IMR-90 (cell line): ENCODE data around the gene MAML1. TPM values are rescaled to one million over a fixed set of nuclear protein-coding genes. Genes with fewer than 3 reads are reported as not detected.

Experiments used
- ATAC-seq: fragments of 200-7000 bp; cut with Tn5 transposase; 2 replicates; pipeline ENCODE4 v1.9.1; 2020; ENCODE audit warnings: low read depth, mild to moderate bottlenecking, moderate library complexity
- BruUV-seq: library from RNA; stranded (reverse); fragments of 400-500 nt; replicated peaks from 2 replicates; lab custom pipeline; 2021; lab: Mats Ljungman, UMichigan
- CTCF ChIA-PET: fragments of 300-600 bp; formaldehyde crosslinking; extraction: SDS; loops from one replicate; lab custom pipeline; 2021; ENCODE audit warnings: antibody characterized with exemption; lab: Yijun Ruan, JAX
- POLR2A ChIA-PET: fragments of 300-600 bp; sonication (Branson Sonifier 250); formaldehyde crosslinking; loops from one replicate; lab custom pipeline; 2022; ENCODE audit warnings: antibody characterized with exemption; ENCODE audit not compliant: unreplicated experiment; lab: Charles Lee
- DNase-seq: peaks from one replicate; pipeline ENCODE4 v3.0.0; 2013
- H2AFZ ChIP-seq: replicated peaks from 2 replicates; pipeline ENCODE3; 2013; ENCODE audit warnings: low read length, mild to moderate bottlenecking; ENCODE audit not compliant: poor library complexity
- H2AK5ac ChIP-seq: 2 replicates; pipeline ENCODE4 v1.6.1; 2013; ENCODE audit warnings: low read depth, low read length, inconsistent platforms
- H2AK9ac ChIP-seq: replicated peaks from 2 replicates; pipeline ENCODE3; 2013; ENCODE audit warnings: mild to moderate bottlenecking, low read depth, low read length, moderate library complexity; ENCODE audit not compliant: poor library complexity
- H2BK120ac ChIP-seq: 2 replicates; pipeline ENCODE4 v1.6.1; 2013; ENCODE audit warnings: low read depth, low read length, inconsistent platforms
- H2BK15ac ChIP-seq: 3 replicates; pipeline ENCODE4 v1.6.1; 2013; ENCODE audit warnings: low read depth, low read length, inconsistent platforms
- H2BK20ac ChIP-seq: 2 replicates; pipeline ENCODE4 v1.6.1; 2013; ENCODE audit warnings: low read depth, mild to moderate bottlenecking, inconsistent platforms, low read length, moderate library complexity
- H2BK5ac ChIP-seq: 2 replicates; pipeline ENCODE4 v1.6.1; 2013; ENCODE audit warnings: mild to moderate bottlenecking, low read depth, low read length, inconsistent platforms; ENCODE audit not compliant: poor library complexity, severe bottlenecking
- H3K14ac ChIP-seq: replicated peaks from 2 replicates; pipeline ENCODE4 v1.6.1; 2013; ENCODE audit warnings: low read depth, low read length, inconsistent platforms
- H3K18ac ChIP-seq: 2 replicates; pipeline ENCODE4 v1.6.1; 2013; ENCODE audit warnings: low read depth, low read length, control low read depth
- H3K23ac ChIP-seq: 2 replicates; pipeline ENCODE4 v1.6.1; 2013; ENCODE audit warnings: low read depth, low read length, inconsistent platforms
- H3K27ac ChIP-seq: 2 replicates; pipeline ENCODE4 v1.5.1; 2013; ENCODE audit warnings: mild to moderate bottlenecking, control low read depth, low read length; ENCODE audit not compliant: insufficient read depth
- H3K27me3 ChIP-seq: 2 replicates; pipeline ENCODE4 v1.6.1; 2013; ENCODE audit warnings: low read length; ENCODE audit not compliant: control insufficient read depth, insufficient read depth
- H3K36me3 ChIP-seq: 2 replicates; pipeline ENCODE4 v1.6.1; 2013; ENCODE audit warnings: low read length, mixed read lengths; ENCODE audit not compliant: control insufficient read depth, insufficient read depth
- H3K4ac ChIP-seq: 2 replicates; pipeline ENCODE4 v1.6.1; 2013; ENCODE audit warnings: low read depth, low read length, inconsistent platforms
- H3K4me1 ChIP-seq: 2 replicates; pipeline ENCODE4 v1.6.1; 2013; ENCODE audit warnings: low read length, mixed read lengths; ENCODE audit not compliant: control insufficient read depth, insufficient read depth
- H3K4me2 ChIP-seq: 2 replicates; pipeline ENCODE4 v1.6.1; 2013; ENCODE audit warnings: low read depth, mild to moderate bottlenecking, control low read depth, low read length, moderate library complexity
- H3K4me3 ChIP-seq: 2 replicates; pipeline ENCODE4 v1.5.1; 2013; ENCODE audit warnings: low read depth, mild to moderate bottlenecking, control low read depth, low read length, moderate library complexity; ENCODE audit not compliant: insufficient read depth
- H3K56ac ChIP-seq: 2 replicates; pipeline ENCODE4 v1.6.1; 2013; ENCODE audit warnings: low read length, inconsistent platforms; ENCODE audit not compliant: insufficient read depth; ENCODE audit errors: extremely low read depth
- H3K79me1 ChIP-seq, 2 experiments: 2 replicates each; pipeline ENCODE4 v1.6.1; 2013; ENCODE audit warnings: low read length in 2 of 2, inconsistent platforms in 1 of 2, low read depth in 1 of 2
- H3K9ac ChIP-seq: 2 replicates; pipeline ENCODE4 v1.6.1; 2013; ENCODE audit warnings: low read depth, low read length, control low read depth
- H3K9me1 ChIP-seq: 2 replicates; pipeline ENCODE4 v1.6.1; 2013; ENCODE audit warnings: low read length, inconsistent platforms; ENCODE audit not compliant: insufficient read depth
- H3K9me3 ChIP-seq: 2 replicates; pipeline ENCODE4 v1.6.1; 2013; ENCODE audit warnings: low read length; ENCODE audit not compliant: control insufficient read depth, insufficient read depth
- H4K20me1 ChIP-seq: 2 replicates; pipeline ENCODE4 v1.6.1; 2013; ENCODE audit warnings: low read length, inconsistent platforms; ENCODE audit not compliant: insufficient read depth
- H4K5ac ChIP-seq: 2 replicates; pipeline ENCODE4 v1.6.1; 2013; ENCODE audit warnings: mild to moderate bottlenecking, low read depth, low read length, control low read depth
- H4K8ac ChIP-seq, 2 experiments: 2 replicates each; pipeline ENCODE4 v1.6.1; 2013; ENCODE audit warnings: low read depth in 2 of 2, low read length in 2 of 2, control low read depth in 1 of 2, inconsistent platforms in 1 of 2
- H4K91ac ChIP-seq: 2 replicates; pipeline ENCODE4 v1.6.1; 2013; ENCODE audit warnings: low read depth, low read length, inconsistent platforms; ENCODE audit not compliant: insufficient read depth
- BHLHE40 ChIP-seq: fragments of 150-350 bp; IDR thresholded peaks from 2 replicates; pipeline ENCODE4 v1.6.1; 2016; ENCODE audit warnings: mild to moderate bottlenecking, low read depth, low read length
- CEBPB ChIP-seq: IDR thresholded peaks from 2 replicates; pipeline ENCODE4 v1.6.1; 2012; ENCODE audit warnings: low read depth, low read length, improper control_type of control experiment
- CHD1 ChIP-seq: IDR thresholded peaks from 2 replicates; pipeline ENCODE4 v1.6.1; 2012; ENCODE audit warnings: low read depth, low read length, improper control_type of control experiment
- CTCF ChIP-seq: conservative IDR thresholded peaks from 2 replicates; pipeline ENCODE4 v1.5.1; 2012; ENCODE audit warnings: mild to moderate bottlenecking, low read depth, low read length, improper control_type of control experiment
- FOS ChIP-seq: fragments of 150-350 bp; IDR thresholded peaks from 2 replicates; pipeline ENCODE4 v1.6.1; 2016; ENCODE audit warnings: low read depth, low read length
- MAFK ChIP-seq: IDR thresholded peaks from 2 replicates; pipeline ENCODE4 v1.6.1; 2012; ENCODE audit warnings: low read depth, low read length, improper control_type of control experiment
- MAZ ChIP-seq: IDR thresholded peaks from 2 replicates; pipeline ENCODE4 v1.6.1; 2012; ENCODE audit warnings: low read depth, mild to moderate bottlenecking, low read length, improper control_type of control experiment, moderate library complexity, borderline replicate concordance
- MXI1 ChIP-seq: IDR thresholded peaks from 2 replicates; pipeline ENCODE4 v1.6.1; 2012; ENCODE audit warnings: low read depth, mild to moderate bottlenecking, low read length, moderate library complexity, borderline replicate concordance
- NFE2L2 ChIP-seq: fragments of 150-350 bp; IDR thresholded peaks from 2 replicates; pipeline ENCODE4 v1.6.1; 2016; ENCODE audit warnings: low read depth, mild to moderate bottlenecking, low read length
- POLR2A ChIP-seq: IDR thresholded peaks from 2 replicates; pipeline ENCODE4 v1.6.1; 2012; ENCODE audit warnings: mild to moderate bottlenecking, low read depth, low read length
- RAD21 ChIP-seq: IDR thresholded peaks from 2 replicates; pipeline ENCODE4 v1.6.1; 2012; ENCODE audit warnings: low read length, improper control_type of control experiment
- RCOR1 ChIP-seq: IDR thresholded peaks from 2 replicates; pipeline ENCODE4 v1.6.1; 2012; ENCODE audit warnings: mild to moderate bottlenecking, low read length, improper control_type of control experiment; ENCODE audit not compliant: insufficient replicate concordance
- RFX5 ChIP-seq: IDR thresholded peaks from 2 replicates; pipeline ENCODE4 v1.8.0; 2012; ENCODE audit warnings: low read depth, mild to moderate bottlenecking, low read length, moderate library complexity
- SMC3 ChIP-seq: fragments of 150-350 bp; IDR thresholded peaks from 2 replicates; pipeline ENCODE4 v1.6.1; 2016; ENCODE audit warnings: low read depth, mild to moderate bottlenecking, antibody characterized with exemption, low read length, moderate library complexity
- USF2 ChIP-seq: fragments of 150-350 bp; IDR thresholded peaks from 2 replicates; pipeline ENCODE4 v1.6.1; 2017; ENCODE audit warnings: mild to moderate bottlenecking, antibody characterized with exemption, low read length, low read depth
- WGBS, 2 experiments: methylation state at CpG; one replicate each; pipeline versions ENCODE4 v1.1.5 to v1.1.7; 2013; ENCODE audit warnings: missing lambda C conversion rate in 2 of 2; ENCODE audit not compliant: insufficient read length in 1 of 2; ENCODE audit errors: extremely low coverage in 2 of 2; 5-methylcytosine and 5-hydroxymethylcytosine counted together
- dilution Hi-C: fragments of 300-500 bp; cut with HindIII; formaldehyde crosslinking; loops from one replicate; pipeline ENCODE4 v1.14.3; 2018; ENCODE audit warnings: low sequenced_read_pairs; ENCODE audit not compliant: unreplicated experiment
- in situ Hi-C: fragments of 300-500 bp; cut with MboI; formaldehyde crosslinking; loops from 3 replicates; pipeline ENCODE4 v1.14.3; 2019; ENCODE audit warnings: low sequenced_read_pairs, inconsistent platforms, mixed read lengths
- intact Hi-C: fragments of 100-400 bp; cut with micrococcal nuclease; formaldehyde crosslinking; loops from 2 replicates; pipeline ENCODE4 v1.10.0; 2022
- polyA plus RNA-seq, 3 experiments: library from polyadenylated mRNA; depleted of rRNA; stranded (reverse); fragments of >200 nt; gene quantifications; 2 replicates each; pipeline ENCODE4 v1.2.3, GENCODE V29; 2012; ENCODE audit warnings: low replicate concordance in 1 of 3
- total RNA-seq: library from RNA; depleted of rRNA; stranded (reverse); fragments of >200 nt; gene quantifications from 2 replicates; pipeline ENCODE4 v1.2.3, GENCODE V29; 2012

Gene MAML1
- total and polyA plus RNA-seq, 2 of the 4 experiments (the other 2 are of a cell fraction): 4.7 to 10.2 TPM

- ChIA-PET CTCF (no interaction called here), POLR2A (interaction anchor here (0.6 to 0.7 kb wide), 3 partner anchors 9 to 115 kb away, joined by 3 to 7 read pairs (median 4); no protein-coding TSS in a partner anchor)
- Histone ChIP-seq H3K9ac (peak overlapping the region; percentile 24; the same call in 1 of the 2 replicates), H3K79me1 (peaks cover 4 to 41% of the 10 kb centered on the region in 2 experiments), H3K23ac (peak overlapping the region; percentile 91; the same call in 1 of the 2 replicates), H3K27ac (peak overlapping the region; percentile 99), H2BK15ac (peak overlapping the region; percentile 87; the same call in 1 of the 3 replicates), H2AK9ac (peak overlapping the region; percentile 96), H3K4me1 (peaks cover 33% of the 10 kb centered on the region), H4K91ac (peak overlapping the region; percentile 95), H3K14ac (peak overlapping the region; percentile 93), H3K18ac (peak overlapping the region; percentile 84), H3K4me3 (no peak overlapping the region), H3K56ac (no peak overlapping the region), H2BK120ac (peak overlapping the region; percentile 98), H4K8ac (peak overlapping the region; percentile 89 to 93), H3K4ac (peak overlapping the region; percentile 98), H4K5ac (peak overlapping the region; percentile 81), H3K4me2 (peak overlapping the region; percentile 60), H4K20me1 (peaks cover 32% of the 10 kb centered on the region), H3K27me3 (no peaks in the 10 kb centered on the region), H3K9me1 (peaks cover 29% of the 10 kb centered on the region), H2BK20ac (peak overlapping the region; percentile 89), H2BK5ac (peak overlapping the region; percentile 94), H3K9me3 (no peaks in the 10 kb centered on the region), H2AFZ (peak overlapping the region; percentile 89), H2AK5ac (peak overlapping the region; percentile 96), H3K36me3 (peaks cover 20% of the 10 kb centered on the region; the same call in 1 of the 2 replicates)
- peak; percentile 54 for ATAC-seq
- BruUV-seq: no TSS peak
- in situ Hi-C loops (no loop called here), intact Hi-C loops (loop anchor here (1.0 kb wide), 1 partner anchor 87 kb away; the partner anchor contains the start of gene MAML1), dilution Hi-C loops (no loop called here)
- no CpG with 5 or more reads among the region's 35 CpGs for WGBS, 2 experiments
- peak; percentile 95 for DNase-seq
- TF ChIP-seq MXI1 (no peak; the same call in 1 of the 2 replicates), CHD1 (no peak), CTCF (no peak), RCOR1 (no peak), MAFK (no peak), RFX5 (no peak), POLR2A (no peak), BHLHE40 (peak; percentile 18; the same call in 1 of the 2 replicates), USF2 (peak; percentile 96), SMC3 (no peak), RAD21 (no peak), CEBPB (peak; percentile 81), MAZ (peak; percentile 70), NFE2L2 (peak; percentile 71; the same call in 1 of the 2 replicates), FOS (peak; percentile 89)
These were observed 86.2 kb downstream of the MAML1 start for GRCh38 chr5:179818746-179819295.
